Stimulated activated CD8-positive, alpha-beta memory T cell treated with anti-CD3 and anti-CD28 coated beads, Interleukin-4, amount 100 ng/mL, for 24 hours (primary cell): ENCODE results near the gene RAB5B.
"Not testable (repeated sequence)": the region's sequence is repeated elsewhere in the genome, so short reads cannot be mapped to it uniquely, and the experiment has no call there.

ENCODE experiments used
- DNase-seq: peaks from one replicate; pipeline ENCODE4 v3.0.0-alpha.2; 2020; ENCODE audit warnings: low read depth

Gene RAB5B

DNA sequence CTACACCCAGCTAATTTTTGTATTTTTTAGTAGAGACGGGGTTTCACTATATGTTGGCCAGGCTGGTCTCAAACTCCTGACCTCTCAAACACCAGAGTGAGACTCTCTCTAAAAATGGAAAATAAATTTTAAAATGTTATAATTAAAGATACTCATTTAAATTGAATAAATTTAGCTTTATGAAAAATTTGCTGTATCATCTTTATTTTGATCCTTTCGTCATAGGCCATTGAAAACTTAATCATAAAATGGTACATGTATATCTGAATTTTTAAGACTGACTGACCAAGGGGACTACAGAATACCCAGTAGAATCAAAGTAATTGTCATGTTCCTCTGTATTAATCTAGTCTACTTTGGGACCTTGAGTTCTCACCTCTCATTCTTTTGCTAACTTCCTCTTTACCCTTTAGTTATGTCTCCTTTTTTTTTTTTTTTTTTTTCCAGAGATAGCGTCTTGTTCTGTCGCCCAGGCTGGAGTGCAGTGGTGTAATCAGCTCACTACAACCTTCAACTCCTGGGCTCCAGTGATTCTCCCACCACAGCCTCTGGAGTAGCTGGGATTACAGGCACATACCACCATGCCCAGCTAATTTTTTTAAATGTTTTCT, 9.5 kb downstream of the RAB5B start:
- no peak for DNase-seq

DNA sequence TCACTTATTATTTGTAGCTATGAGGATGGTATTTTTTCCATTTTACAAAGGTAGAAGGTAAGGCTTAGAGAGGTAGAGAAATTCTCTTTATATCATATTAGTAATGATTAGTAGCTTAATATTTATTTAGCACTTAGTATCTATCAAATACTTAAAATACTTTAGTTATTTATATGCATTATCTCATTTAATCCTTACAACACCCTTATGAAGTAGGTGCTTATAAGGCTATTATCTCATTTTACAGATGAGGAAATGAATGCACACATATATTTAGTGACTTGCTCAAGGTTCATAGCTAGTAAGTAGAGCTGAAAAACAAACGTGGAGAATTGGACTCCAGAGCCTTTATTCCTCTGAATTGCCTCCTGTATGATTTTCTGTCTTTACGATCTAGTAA, 11.0 kb downstream of the RAB5B start:
- no peak for DNase-seq

DNA sequence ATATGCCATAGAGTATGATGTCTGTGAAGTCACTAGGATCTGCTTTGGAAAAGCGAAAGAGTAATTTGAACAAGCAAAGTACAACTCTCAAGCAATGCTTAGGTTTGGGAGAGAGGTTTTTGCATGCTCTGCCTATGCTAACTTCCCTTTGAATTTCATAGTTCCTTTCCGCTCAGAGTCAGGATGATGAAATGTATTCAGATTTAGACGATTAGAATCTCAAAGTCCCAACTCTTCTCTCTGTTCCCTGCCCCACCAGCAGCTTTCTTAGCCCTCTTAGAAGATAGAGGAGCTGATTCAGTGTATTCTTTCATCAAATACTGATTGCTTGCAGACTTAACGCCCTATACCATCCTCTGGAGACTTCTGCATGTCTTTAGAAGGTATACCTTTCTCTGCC, 11.5 kb downstream of the RAB5B start:
- no peak for DNase-seq

DNA sequence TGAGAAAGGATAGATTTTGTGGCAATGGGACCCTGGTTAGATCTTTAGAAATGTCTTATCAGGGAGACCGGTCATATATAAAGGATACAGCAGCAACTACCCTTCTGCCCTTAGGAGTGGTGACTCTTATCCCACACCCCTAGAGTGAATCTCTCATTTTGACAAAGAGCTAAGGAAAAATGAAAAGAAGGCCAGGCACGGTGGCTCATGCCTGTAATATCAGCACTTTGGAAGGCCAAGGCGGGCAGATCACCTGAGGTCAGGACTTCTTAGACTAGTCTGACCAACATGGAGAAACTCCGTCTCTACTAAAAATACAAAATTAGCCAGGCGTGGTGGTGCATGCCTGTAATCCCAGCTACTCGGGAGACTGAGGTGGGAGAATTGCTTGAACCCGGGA, 12.1 kb downstream of the RAB5B start:
- DNase-seq = not testable (repeated sequence)

DNA sequence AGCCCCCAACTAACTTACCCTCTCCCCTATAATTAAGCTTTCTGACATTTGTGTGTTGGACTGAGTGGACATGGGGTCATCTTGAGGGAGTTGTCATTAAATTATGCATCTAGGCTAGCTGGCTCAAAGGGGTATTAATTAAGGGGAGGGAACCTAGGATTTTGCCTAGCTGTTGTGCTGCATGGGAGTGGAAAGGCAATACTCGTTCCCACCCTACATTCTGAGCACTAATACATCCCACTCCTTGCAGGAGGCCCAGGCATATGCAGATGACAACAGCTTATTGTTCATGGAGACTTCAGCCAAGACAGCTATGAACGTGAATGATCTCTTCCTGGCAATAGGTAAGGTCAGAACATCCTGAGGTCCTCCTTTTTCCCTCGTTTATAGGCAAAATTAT, 17.2 kb downstream of the RAB5B start:
- DNase-seq = no peak

DNA sequence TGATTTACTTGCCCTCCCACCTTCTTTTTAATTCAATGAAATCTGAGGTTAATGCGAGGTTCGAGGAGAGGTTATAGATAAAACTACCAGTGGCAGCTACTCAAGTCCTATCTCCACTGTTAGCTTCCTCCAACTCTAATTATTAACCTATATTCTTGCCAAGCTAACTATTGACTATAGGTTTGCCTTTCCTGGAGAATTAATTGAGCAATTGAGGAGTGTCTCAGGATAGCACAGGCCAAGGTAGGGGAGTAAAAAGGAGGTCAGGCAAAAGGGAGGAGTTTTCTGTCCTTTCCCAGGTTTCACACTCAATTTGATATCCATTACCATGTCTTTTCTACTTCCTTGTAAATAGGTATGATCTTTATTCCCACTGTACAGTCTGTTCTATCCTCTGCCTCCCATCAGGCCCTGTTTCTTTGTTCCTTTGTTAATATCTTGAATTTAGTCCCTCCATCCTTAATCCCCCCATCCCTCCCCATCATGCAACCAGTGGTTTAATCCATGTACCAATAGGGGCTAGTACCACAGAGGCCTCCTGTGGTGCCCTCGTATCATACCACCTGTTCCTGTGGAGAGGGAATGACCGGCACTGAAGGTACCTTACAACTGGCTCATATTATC, 19.5 kb downstream of the RAB5B start:
- no peak for DNase-seq

DNA sequence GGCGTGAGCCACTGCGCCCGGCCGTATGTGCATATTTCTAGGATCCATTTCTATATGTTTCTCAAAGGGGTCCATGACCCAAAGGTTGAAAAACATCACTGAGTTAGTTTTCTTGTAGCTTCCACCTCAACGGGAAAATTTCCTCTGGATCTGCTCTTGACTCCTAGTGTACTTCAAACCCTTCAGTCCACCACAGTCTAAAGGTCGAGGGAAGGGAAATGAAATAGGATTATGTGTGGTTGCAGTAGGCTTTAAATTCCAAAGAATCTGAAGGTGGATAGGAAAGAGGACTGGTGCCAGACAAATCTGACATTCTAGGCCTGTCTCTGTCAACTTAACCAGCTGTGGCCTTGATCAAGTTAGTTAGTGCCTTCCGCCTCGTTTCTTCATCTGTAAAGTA, 21.5 kb downstream of the RAB5B start:
- no peak for DNase-seq

DNA sequence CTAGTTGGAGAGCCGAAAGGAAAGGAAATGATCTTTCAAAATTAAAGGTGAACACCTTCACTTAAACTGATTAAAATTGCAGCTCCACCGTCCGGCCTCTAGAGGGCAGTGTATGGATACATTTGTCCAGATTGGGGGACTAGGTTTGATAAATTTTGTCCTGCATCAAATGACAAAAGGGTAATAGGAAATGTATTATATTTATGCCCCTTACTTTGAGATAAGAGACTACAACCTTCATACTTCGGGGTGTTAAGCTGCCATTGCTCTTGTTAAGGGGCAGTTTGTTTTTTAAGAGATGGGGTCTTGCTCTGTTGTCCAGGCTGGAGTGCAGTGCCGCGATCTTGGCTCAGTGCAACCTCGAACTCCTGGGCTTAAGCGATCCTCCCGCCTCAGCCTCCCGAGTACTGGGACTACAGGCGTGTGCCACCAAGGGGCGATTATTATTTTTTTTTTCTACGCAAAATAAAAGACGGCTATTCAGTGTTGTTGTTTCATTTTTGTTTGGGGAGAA, 22.4 kb downstream of the RAB5B start:
- DNase-seq = no peak

DNA sequence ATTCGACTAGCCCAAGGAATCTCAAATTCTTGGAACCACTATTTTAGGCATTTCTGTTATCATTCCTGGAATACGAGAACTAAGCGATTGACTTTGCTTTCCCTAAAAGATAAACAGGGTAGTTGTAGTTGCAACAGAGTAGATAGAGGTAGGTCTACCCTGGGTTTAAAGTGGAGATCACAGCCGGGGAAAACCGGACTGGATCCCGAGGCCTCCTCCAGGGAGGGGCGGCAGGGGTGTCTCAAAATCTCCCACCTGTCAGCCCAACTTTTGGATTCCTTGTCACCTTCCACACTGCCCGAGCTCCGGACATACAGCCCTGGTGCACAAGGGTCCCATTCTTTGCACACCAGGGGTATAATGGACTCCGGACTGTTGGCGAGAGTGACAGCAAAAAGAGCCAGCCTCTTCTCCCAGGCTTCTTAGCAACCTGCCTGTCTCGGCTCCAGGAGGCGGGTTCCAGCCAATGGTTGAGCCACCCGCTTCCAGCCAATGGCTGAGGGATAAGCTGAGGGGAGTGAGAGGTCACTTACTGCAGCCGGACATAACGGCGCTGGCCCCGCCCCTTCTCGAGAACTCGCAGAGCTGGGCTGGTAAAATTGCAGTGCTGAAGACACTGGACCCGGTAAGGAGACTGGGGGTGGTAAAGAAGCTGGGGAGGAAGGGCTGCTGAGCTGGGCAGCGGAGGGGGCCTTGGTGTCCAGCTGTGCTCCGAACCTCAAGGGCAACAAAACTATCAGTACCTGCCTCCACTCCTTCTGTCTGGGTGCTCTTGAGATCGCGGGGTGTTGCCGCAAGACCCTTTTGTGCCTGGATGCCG, 23.0 kb downstream of the RAB5B start, which contains the start of gene SUOX:
Gene SUOX, plus strand, starts transcription at position 562 of the 820 bp plus-strand sequence. CDS start 4,946 bp downstream, outside the sequence.
- peak; percentile 17 for DNase-seq

DNA sequence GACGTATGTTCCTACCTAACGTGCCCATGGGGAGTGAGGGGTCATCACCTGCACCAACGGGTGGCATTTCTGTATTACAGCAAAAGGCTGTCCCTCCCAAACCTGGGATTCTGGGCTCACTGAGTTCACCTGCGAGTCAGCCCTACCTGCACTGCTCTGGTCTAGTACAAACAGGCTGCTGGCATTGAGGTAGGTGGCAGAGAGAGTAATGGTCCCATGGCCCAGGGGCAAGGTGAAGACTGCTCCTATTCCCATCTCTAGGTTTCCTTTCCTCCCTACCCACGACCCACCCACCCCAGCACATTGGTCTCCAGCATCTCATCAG, 23.6 kb downstream of the RAB5B start:
- no peak for DNase-seq

DNA sequence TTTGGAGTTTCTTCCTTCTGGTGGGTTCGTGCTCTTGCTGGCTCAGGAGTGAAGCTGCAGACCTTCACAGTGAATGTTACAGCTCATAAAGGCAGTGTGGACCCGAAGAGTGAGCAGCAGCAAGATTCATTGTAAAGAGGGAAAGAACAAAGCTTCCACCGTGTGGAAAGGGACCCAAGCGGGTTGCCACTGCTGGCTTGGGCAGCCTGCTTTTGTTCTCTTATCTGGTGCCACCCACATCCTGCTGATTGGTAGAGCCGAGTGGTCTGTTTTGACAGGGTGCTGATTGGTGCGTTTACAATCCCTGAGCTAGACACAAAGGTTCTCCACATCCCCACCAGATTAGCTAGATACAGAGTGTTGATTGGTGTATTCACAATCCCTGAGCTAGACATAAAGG, 25.6 kb downstream of the RAB5B start:
- DNase-seq = not testable (repeated sequence)

DNA sequence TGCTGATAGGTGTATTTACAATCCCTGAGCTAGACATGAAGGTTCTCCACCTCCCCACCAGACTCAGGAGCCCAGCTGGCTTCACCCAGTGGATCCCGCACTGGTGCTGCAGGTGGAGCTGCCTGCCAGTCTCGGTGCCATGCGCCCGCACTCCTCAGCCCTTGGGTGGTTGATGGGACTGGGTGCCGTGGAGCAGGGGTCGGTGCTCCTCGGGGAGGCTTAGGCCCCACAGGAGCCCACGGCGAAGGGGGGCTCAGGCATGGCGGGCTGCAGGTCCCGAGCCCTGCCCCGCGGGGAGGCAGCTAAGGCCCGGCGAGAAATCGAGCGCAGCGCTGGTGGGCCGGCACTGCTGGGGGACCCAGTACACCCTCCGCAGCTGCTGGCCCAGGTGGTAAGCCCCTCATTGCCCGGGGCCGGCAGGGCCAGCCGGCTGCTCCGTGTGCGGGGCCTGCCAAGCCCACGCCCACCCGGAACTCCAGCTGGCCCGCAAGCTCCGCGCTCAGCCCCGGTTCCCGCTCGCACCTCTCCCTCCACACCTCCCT, 26.2 kb downstream of the RAB5B start:
- DNase-seq = not testable (repeated sequence)

DNA sequence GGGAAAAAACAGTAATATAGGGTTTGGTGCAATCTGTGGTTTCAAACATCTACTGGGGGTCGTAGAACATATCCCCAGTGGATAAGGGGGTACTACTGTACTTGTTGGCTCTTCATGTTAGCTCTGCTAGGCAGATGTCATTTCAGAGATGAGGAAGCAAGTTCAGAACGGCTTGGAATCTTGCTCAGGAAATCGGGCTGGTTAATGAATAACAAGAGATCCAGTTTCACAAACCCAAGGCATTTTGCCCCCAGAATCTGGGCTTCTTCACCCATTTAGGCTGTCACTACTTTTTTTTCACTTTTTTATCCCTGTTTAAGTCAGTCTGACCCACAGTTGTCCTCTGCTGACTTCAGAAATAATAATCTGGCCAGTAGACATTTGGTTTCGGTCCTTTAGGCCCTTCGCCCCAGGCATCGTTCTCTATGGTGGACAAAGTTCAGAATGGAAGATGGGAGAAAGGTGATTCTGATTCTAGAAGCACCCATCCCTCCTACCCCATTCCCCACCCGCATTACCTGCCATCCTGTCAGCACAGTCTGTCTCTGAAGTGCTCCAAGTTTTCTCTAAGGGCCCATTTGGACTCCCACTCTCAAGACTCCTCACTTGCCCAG, 27.7 kb downstream of the RAB5B start:
- DNase-seq = no peak

DNA sequence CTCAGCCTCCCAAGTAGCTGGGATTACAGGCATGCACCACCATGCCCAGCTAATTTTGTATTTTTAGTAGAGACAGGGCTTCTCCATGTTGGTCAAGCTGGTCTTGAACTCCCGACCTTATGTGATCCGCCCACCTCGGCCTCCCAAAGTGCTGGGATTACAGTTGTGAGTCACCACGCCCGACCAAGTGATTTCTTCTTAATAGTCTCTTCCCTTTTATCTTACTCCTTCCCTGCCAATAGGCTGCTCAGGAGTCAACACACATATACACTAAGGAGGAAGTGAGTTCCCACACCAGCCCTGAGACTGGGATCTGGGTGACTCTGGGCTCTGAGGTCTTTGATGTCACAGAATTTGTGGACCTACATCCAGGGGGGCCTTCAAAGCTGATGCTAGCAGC, 29.5 kb downstream of the RAB5B start:
- DNase-seq = not testable (repeated sequence)

DNA sequence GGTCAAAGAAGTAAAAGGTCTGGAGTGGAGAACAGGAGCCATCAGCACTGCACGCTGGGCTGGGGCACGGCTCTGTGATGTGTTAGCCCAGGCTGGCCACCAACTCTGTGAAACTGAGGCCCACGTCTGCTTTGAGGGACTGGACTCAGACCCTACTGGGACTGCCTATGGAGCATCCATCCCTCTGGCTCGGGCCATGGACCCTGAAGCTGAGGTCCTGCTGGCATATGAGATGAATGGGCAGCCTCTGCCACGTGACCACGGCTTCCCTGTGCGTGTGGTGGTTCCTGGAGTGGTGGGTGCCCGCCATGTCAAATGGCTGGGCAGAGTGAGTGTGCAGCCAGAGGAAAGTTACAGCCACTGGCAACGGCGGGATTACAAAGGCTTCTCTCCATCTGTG, 30.3 kb downstream of the RAB5B start:
- DNase-seq = no peak

DNA sequence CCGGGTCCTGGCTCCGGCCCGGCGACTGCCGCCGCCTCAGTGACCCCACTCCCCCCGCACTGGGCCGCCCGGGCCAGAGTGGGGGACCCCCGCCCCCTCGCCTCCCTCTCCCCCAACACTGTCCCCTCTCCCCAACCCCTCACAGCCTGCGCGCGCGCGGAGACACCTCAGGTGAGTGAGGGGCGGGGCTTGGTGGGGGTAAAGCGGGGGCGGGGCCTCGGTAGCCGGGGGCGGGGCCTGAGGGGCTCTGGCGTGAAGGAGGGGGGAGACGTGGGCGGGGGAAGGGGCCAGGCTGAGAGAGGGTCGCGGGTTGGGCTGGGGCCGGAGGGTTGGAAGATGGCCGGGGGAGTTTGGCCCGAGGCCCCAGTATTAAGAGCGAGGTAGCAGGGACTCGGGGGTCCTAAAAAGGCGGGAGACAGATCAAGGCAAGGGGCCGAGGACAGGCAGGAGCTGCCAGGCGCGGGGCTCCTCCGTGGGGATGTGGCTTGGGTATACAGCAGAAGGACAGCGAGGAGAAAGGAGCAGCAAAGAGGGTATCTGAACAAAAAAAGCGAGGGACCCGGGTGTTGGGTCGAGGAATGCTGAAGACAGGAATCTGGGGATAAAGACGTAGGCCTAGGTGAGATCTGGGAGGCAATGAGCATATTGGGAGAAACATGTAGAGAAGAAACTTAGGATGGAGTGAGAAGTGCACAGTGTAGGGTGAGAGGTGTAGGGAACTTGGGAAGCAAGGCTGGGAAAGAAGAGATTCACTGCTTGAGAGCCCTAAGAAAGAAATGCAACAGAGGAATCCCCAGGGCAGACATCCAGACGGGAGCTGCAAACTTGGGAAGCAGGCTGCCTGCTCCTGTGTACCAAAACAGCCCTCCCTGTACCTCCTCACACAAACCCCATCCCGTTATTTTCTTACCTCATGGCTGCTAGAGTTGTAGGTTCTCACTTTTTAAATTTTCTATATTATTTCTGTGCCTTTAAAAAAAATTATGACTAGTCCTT, 34.0 kb downstream of the RAB5B start:
- peak; percentile 49 for DNase-seq

DNA sequence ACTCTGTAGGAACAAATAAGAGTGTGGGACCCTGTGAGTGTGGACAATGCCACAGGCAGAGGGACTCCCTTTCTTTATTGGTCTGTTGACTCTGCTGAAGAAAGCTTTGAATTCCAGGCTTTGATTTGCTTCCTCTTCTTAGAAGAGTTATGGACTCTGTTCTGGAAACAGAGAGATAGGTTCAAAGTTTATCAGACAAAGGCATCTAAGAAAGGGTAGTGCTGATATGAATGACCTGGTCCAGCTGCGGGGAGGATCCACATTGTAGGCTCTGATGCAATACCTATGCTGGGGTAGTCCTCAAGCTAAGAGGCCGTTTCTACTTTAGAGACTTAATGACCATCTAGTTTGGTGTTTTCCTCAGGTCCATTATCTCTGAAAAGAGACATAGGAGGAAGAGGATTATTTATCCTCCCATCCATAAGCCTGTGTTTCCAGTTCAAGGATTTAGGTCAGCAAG, 36.3 kb downstream of the RAB5B start:
- no peak for DNase-seq

DNA sequence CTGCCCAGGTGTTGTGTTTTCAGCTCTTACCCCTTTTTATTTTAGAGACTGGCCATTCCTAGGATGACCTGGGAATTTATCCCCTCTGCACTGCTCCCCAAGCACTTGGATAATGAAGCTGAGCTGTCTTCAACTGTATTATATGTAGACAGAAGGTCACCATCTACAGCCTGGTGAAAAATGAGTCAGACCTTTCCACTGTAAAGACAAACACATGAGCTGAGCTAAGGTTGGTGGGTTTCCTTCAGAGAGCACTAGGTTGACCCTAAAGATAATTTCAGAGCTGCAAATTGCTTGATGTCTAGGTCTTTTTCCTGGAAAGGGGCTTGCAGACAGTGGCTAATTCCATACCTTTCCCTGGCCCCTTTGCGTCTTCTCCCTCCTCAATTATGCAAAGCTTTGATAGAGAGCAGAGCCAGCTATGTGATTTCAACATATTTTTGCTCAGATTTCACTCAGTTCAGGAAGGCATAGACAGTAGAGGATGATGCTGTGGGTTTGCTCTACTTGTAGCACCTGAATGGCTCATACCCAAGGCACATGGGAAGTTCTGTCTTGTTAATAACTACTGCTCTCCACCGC, 37.7 kb downstream of the RAB5B start:
- DNase-seq = no peak

DNA sequence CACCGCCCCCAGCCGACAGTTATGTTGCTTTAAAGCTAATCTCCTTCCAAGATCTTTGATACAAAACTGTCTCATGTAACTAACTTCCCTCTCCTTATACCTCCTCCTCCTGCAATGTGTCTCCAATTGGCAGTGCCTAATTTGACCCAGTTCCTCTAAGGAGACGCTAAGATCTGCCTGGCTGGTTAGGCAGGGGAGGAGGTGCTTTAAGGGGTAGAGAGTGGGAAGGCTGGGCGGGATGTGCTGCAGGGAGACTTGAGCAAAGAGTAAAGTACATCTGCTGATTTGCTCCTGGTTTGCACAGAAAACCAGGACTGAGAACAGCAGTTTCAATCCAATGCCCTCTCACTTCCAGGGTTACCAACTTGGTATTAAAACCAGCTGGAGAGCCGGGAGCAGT, 39.6 kb downstream of the RAB5B start:
- no peak for DNase-seq

DNA sequence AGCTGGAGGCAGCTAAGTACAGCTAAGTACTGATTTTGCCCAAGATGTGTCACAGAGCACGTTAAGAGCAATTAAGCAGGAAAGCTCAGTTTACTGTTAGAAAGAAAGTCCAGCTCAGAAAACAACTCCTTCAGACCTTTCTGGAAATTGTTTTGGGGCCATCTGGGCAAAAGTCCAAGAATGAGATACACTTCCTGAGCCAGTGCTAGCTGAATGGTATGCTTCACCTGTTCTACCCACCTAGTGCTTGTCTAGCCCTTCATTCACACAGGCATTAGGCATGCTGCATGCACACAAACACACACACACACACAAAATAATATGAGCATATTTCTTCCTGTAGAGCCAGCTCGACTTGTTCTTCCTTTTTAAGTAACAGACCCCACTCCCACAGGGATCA, 40.3 kb downstream of the RAB5B start:
- DNase-seq = no peak

DNA sequence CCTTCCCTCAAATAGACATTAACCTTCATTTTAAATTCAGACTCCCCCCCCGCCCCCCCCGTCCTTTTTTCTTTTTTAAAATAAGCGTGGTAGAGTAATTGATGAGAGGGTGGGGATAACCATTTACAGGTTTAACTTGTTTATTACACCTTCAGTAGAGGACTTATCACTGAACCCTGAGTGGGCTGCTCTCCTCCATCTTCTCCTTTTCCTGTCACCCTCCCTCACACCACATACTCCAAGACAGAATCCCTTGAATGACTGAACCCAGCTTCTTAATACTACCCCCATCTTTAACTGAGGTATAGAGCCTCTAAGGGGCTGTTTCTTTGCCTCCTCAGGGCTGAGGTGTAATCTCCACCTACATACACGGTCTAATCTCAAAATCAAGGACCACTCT, 43.3 kb downstream of the RAB5B start:
- DNase-seq = no peak
